ENCODE measurements around the gene LRGUK.
"Not testable (repeated sequence)": the region's sequence is repeated elsewhere in the genome, so short reads cannot be mapped to it uniquely, and the experiment has no call there.

Gene LRGUK

GRCh38 chr7:134246761-134247160 lies 119.6 kb downstream of the LRGUK start:
- DNase-seq: no peak

DNA sequence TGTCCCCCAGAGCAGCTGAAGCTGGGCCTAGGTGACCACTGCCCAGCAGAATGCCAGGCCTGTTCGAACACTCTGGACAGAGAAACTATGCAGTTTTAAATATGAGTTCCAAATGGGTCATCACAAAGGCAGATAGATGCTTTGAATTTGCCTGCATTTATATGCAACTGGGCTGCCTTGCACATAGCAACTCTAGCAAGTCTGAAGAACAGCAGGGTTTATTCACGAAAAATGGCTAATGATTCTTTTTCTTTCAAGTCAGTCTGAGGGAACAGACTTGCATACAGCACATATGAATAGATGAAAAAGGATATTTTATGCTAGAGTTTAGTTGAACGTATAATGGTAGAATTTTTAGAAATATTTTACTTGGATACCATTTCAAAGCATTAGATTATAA lies 121.1 kb downstream of the LRGUK start:
- no peak for DNase-seq

GRCh38 chr7:134254311-134254710 lies 127.2 kb downstream of the LRGUK start:
- DNase-seq: no peak

DNA sequence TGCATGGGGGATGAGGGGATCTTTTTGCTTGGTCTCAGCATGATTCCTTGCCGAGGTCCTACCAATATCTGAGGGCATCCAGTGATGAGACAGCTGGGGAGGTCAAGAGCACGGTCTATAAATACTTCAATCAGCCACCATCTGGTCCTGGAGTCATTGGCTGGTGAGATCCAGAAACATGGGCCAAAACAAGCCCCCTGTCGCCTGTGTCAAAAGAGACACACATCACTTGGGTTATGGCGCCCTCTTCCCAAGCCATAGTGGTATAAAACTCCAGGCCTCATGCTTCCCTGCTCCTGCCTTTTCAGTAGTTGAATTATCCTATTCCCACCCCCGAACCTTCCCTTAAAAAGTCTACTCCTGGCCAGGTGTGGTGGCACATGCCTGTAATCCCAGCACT lies 128.7 kb downstream of the LRGUK start:
- DNase-seq: no peak

DNA sequence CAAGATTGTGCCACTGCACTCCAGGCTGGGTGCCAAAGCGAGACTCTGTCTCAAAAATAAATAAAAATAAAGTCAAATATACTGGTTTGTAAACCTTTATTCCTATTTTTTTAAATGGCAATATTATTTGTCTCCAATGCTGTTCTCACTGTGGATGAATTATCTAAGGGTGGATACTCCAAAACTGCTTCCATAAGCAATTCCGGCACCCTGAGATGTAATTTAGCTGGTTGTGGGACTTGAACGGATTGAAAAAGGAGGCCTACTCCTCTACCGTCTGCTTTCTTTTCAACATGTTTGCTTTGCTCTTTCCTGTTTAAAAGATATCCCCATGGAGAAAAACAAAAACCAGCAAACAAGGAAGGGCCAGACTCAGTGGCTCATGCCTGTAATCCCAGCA lies 135.2 kb downstream of the LRGUK start:
- DNase-seq: no peak

GRCh38 chr7:134276951-134277350 lies 149.8 kb downstream of the LRGUK start:
- DNase-seq: no peak

GRCh38 chr7:134278502-134279153 lies 151.5 kb downstream of the LRGUK start:
- no peak for DNase-seq

DNA sequence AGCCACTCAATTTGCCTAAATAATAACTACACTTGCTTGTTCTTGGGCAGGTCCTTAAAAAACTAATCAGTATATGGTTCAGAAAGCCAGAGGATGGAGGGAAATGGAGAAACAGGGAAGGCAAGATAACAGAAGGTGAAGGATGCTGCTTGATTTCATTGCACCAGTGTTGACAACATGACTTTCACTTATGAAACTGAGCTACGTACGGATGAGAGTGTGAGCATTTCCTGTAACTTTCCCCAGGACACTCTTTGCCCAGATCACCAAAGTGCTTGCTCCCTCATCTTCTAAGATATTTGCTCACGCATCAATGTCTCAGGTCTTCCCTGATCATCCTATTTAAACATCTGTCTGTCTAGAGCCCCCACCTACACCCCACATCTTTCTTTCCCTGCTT lies 152.2 kb downstream of the LRGUK start:
- no peak for DNase-seq

GRCh38 chr7:134279898-134280297 lies 152.8 kb downstream of the LRGUK start:
- DNase-seq: no peak

DNA sequence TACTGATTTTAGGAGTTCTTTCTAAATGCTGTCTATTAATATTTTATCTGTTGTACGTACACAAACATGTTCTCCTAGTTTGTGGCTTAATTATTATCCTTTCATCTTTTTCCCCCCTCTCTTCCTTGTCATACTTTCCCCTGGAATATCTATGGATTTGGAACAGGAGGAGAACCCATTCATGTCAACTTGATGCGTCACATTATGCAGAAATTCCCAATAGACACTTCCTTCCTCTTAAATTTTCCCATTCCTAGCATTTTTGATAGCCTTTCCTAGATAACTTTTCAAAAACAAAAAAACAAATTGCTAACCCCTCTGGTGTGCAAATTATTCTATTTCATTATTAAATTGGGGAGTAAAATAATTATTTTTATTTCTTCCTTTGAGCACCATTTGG lies 153.4 kb downstream of the LRGUK start:
- no peak for DNase-seq

GRCh38 chr7:134284011-134284410 lies 156.9 kb downstream of the LRGUK start:
- no peak for DNase-seq

DNA sequence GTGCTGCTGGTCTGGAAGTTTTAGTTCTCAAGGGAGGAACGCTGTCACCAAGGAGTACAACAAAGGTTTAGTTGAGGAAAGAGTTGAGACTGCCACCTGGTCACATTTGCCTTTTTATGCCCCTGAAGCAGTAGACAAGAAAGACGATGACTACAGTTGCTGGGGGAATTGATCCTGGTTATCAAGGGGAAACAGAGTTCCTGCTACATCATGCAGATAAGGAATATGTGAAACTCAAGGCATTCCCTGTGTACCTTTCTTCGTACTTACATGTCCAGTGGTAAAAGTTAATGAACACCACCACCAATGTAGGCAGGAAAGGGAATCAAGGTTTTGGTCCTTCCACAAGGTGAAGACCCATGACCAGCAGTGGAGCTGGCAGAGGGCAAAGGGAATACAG lies 157.8 kb downstream of the LRGUK start:
- DNase-seq: no peak

DNA sequence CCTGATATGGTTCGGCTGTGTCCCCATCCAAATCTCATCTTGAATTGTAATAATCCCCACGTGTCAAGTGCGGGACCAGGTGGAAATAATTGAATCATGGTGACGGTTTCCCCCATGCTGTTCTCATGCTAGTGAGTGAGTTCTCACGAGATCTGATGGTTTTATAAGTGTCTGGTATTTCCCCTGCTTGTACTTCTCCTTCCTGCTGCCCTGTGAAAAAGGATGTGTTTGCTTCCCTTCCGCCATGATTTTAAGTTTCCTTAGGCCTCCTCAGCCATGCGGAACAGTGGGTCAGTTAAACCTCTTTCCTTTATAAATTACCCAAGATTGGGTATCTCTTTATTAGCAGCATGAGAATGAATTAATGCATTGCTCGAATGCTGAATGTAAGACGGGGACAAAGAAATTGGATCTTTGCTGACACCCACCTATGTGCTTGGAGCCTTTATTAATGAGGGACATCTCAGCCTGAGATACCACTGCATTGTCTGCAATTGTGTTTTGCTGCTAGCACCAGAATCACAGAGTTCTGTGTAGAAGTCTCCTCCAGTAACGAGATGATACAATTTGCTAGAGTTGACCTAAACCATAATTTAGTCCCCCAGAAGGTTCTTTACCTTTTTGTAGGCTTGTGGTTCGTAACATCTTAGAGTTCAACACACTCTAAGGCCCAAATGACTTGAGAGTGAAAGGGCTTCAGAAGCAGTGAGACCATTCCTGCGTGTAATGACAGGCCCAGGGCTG lies 160.9 kb downstream of the LRGUK start:
- no peak for DNase-seq

DNA sequence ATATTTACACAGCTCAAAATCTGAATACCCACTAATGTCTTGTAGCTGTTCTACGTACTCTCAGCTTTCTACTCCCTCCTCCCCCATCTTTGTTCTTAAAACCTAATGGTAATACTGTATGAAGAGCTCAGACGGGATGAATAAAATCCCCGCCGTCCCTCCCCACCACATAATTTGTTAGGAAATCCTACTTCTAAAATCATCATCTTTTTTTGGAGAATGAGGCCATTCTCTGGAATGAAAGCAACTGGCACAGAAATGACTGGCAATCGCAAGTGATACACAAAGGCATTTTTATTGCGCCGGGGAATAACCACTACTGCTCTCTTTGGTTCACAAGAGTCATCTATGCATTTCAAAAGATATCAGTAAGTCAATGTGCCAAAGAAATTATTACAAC lies 162.3 kb downstream of the LRGUK start:
- DNase-seq: no peak

DNA sequence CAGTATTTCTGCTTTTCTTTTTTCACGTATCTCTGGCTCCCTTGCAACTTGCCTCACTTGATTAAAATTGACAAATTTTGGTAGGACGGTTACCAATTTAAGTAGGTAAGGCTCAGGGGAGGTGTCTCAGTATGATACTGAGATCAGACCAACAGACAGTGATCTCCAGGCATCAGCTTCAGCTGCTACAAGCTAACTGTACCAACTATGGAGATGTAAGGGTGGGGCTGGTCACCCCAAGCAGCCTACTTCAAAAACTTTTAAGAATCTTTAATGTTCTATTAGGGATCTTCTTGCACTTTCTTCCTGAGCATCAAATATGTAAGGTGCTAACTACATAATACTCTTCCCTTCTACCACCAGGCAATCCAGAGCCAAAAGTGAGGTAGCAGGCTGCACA lies 162.7 kb downstream of the LRGUK start:
- no peak for DNase-seq

DNA sequence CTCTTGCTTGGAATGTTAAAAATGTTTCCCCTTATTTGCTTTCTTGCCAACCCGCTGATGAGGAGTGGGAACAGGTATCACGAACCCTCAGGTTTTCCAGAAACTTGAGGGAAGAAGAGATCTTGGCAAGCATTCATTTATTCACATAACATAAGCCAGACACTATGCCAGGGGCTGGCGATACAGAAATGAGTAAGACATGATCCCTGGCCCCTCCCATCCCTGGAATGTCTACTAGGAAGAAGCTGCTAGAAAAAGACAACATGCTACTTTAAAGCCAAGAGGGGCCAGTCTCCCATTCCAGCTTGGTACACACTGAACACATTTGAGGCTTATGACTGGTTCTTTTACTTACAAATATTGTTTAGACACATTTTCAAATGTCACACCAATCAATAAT lies 163.1 kb downstream of the LRGUK start:
- DNase-seq: no peak

DNA sequence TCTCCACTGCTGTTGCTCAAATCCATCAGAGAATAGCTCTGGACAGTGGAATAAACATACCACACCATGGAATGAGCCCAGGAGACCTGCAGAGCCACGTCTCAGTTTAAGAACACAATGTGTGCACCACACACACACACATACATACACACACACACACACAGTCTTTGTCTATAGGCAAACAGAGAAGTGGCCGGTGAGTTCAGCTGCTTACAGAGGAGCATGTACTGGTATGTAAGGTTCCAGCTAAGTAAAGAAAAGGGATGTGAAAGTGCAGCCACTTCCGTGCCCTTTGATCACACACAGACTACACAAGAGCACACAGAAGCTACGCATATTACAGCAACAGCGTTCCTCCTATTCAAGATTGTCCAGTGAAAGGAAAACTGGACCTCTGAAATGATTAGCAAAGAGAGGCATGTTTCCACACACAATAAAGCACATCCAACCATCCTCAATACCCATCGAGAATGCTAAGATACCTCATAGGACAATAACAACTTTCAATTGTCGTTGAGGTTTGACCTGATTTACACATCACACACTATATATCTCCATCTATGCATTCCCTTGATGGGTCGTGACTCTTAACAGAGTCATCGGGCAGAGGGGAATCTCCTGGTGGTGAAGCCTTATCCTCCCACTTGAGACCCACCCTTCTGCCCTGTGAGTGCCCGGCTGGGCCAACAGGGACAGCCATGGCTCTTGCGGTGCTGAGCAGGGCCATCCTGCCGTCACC lies 166.0 kb downstream of the LRGUK start:
- DNase-seq: no peak

DNA sequence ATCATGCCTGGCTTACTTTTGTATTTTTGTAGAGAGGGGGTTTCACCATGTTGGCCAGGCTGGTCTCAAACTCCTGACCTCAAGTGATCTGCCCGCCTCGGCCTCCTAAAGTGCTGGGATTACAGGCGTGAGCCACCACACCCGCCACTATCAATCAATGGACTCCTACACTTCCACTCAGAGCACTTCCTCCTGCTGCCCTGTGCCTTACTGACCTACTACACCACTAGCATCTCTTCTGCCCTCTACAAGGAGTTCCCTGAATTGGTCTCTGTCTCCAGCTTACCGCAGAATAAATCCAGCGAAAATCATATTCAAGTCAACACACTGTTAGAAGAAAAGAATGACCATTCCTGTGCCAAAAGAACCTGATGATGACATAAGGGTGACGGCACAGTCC lies 168.8 kb downstream of the LRGUK start:
- DNase-seq: not testable (repeated sequence)

- DNase-seq: no peak
These were observed 170.3 kb downstream of the LRGUK start for GRCh38 chr7:134297489-134297888.

- DNase-seq: no peak
These were observed 172.0 kb downstream of the LRGUK start for GRCh38 chr7:134298902-134299683.

GRCh38 chr7:134300988-134301387 lies 173.8 kb downstream of the LRGUK start:
- no peak for DNase-seq

DNA sequence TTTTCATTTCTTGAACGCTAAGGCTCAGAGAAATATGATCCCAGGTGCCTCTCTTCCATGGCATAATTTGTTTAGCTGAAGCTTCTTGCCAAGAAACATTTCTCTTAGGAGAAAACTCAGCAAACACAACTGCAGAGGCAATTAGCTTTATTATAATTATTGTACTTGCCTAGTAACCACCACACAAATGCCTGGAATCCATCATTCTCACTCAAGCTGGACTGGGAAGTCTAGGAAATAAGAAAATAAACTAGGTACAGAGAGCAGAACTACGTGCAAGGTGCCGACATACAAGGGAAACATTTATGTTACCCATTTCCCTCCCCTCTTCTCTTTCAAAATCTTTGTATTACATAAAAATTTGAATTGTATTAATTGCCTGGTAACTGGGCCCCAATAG lies 174.5 kb downstream of the LRGUK start:
- DNase-seq: no peak

GRCh38 chr7:134302120-134302519 lies 175.0 kb downstream of the LRGUK start:
- no peak for DNase-seq

Measured in T-helper 1 cell (primary cell).